ENCODE data around the gene RNU1-2.
"Not testable (repeated sequence)": the region's sequence is repeated elsewhere in the genome, so short reads cannot be mapped to it uniquely, and the experiment has no call there.

The RNU1-2 gene

GRCh38 chr1:16882986-16883385, 12.8 kb upstream of the RNU1-2 start:
- FAIRE-seq (no peak), DNase-seq (ENCODE audit: insufficient read length, low spot score) (no peak)
- no peak for TF ChIP-seq POLR2A (IDR thresholded peaks at IDR 0.05; ENCODE audit: low read depth, low read length)
- no peak for TF ChIP-seq SPI1 (IDR thresholded peaks at IDR 0.05; ENCODE audit: low read depth, low read length)
- TF ChIP-seq POU2F2 (IDR thresholded peaks at IDR 0.05; ENCODE audit: low read depth, low read length) = no peak
- no peak for TF ChIP-seq PAX5 (IDR thresholded peaks at IDR 0.05; ENCODE audit: insufficient read depth, low read length, severe bottlenecking)
- TF ChIP-seq TAF1 (IDR thresholded peaks at IDR 0.05; ENCODE audit: low read depth, low read length) = no peak

DNA sequence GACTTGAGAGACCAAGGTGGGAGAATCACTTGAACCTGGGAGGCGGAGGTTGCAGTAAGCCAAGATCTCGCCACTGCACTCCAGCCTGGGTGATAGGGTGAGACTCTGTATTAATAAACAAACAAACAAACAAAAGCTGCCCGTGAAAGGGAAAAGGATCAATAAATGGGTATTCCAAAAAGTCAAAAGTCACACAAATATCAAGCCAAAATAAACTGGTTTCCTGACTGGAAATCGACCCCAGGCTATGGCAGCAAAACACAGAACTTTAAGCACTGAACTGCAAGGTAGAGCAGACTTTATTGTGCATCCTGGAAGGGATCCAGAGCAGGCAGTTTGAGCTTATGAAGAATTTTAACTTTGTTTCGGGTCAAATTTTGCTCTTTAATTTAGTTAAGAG, 11.3 kb upstream of the RNU1-2 start:
- not testable (repeated sequence) for DNase-seq (ENCODE audit: insufficient read length, low spot score); FAIRE-seq

DNA sequence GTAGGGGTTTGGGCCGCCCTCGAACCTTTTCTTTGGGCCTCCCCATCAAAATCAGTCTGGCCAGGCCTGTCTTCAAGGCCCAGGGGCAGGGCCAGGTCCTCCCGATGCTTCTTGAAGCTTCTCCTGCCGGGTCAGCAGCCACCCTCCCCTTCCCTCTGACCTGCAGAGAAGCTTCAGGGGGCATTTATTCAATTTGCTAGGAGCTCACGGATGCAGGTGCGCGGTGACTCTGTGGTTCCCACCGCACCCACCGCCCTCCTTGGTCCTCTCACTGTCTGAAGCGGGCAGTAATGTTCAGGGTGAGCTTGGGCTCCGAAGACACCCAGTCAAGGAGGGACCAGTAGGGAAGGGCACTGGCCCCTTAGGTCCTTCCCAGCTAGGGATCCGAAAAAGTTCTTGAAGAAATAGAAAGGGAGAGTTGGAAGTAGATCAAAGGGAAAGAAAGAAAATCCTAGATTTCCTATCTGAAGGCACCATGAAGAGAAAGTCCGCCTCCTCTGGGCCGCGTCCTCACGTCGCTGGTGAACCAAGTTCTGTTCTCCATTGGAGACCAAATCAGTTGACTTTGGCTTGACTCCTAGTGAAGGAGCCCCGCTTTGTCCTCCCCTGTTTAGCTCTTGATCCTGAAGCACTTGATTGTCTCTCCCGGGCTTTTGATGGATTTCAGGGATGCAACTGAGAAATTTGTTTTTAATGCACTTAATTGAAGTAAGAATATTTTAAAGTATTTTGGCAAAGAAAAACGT, 8.7 kb upstream of the RNU1-2 start:
- DNase-seq (ENCODE audit: insufficient read length, low spot score) (no peak), FAIRE-seq (no peak)
- TF ChIP-seq TAF1 (IDR thresholded peaks at IDR 0.05; ENCODE audit: low read depth, low read length) (no peak), POLR2A (IDR thresholded peaks at IDR 0.05; ENCODE audit: low read depth, low read length) (no peak), SPI1 (IDR thresholded peaks at IDR 0.05; ENCODE audit: low read depth, low read length) (no peak), PAX5 (IDR thresholded peaks at IDR 0.05; ENCODE audit: insufficient read depth, low read length, severe bottlenecking) (no peak), POU2F2 (IDR thresholded peaks at IDR 0.05; ENCODE audit: low read depth, low read length) (no peak)

GRCh38 chr1:16888860-16889816, 6.6 kb upstream of the RNU1-2 start:
- TF ChIP-seq PAX5 (IDR thresholded peaks at IDR 0.05; ENCODE audit: insufficient read depth, low read length, severe bottlenecking) (no peak), POU2F2 (IDR thresholded peaks at IDR 0.05; ENCODE audit: low read depth, low read length) (no peak), SPI1 (IDR thresholded peaks at IDR 0.05; ENCODE audit: low read depth, low read length) (no peak), POLR2A (IDR thresholded peaks at IDR 0.05; ENCODE audit: low read depth, low read length) (no peak), TAF1 (IDR thresholded peaks at IDR 0.05; ENCODE audit: low read depth, low read length) (no peak), POLR2AphosphoS5 (IDR thresholded peaks at IDR 0.05; ENCODE audit: low read depth, low read length) (no peak)
- no peak for DNase-seq (ENCODE audit: insufficient read length, low spot score)

GRCh38 chr1:16890539-16891021, 5.2 kb upstream of the RNU1-2 start:
- not testable (repeated sequence) for DNase-seq (ENCODE audit: insufficient read length, low spot score)

More at GRCh38 chr1:16888860-16889816, 6.6 kb upstream of the RNU1-2 start:
- no peak for FAIRE-seq

DNA sequence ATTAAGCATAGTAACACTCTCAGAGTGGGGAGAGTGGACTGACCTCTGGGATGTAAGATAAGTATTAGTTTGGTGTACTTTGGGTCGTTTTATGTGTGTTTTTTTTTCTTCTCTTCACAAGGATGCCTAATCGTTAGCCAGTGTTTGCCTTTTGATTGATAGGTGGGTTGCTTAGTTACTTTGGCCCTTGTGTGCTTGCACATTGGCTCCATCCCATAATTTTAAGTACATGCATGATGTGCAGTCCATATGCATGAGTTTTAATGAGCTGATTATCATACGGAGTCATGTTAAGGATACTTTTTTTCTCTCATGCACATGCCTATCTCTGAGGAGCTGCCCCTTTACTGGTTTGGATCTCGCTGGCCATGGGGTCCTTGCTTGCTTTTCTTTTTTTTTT, 4.7 kb upstream of the RNU1-2 start:
- FAIRE-seq; DNase-seq (ENCODE audit: insufficient read length, low spot score): not testable (repeated sequence)

More at GRCh38 chr1:16890539-16891021, 5.2 kb upstream of the RNU1-2 start:
- FAIRE-seq = not testable (repeated sequence)

DNA sequence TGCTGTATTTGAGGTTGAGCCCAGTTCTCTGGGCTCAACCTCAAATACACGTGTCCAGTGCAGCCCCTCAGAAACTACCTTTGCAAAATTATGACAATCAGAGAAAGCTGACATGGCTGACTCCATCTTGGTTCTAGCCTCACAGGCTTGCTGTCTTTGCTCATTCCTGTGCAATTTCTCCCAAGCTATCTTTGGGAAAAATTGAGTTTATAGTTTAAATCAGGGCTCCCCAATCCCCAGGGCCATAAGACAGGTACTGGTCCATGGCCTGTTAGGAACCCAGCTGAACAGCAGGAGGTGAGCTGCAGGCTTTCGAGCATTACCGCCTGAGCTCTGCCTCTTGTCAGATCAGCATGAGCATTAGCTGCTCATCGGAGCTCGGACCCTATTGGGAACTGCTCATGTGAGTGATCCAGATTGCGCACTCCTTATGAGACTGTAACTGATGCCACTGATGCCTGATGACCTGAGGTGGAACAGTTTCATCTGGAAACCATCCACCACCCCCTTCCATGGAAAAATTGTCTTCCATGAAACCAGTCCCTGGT, 2.7 kb upstream of the RNU1-2 start:
- not testable (repeated sequence) for FAIRE-seq

DNA sequence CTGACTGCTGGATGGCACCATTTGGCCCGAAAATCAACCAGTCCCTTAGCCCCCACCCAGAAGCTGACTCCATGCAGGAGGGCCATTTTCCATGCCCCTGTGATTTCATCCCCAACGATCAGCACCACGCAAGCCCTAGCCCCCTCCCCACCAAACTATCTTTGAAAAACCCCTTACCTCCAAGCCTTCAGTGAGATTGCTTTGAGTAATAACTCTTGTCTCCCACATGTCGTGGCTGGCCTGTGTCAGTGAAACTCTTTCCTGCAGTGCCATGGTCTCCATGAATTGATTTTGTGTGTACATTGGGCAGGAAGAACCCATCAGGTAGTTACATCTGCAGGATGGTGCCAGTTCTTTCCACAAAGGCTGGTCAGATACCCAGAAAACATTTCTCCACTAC, 2.0 kb upstream of the RNU1-2 start:
- DNase-seq (ENCODE audit: insufficient read length, low spot score); FAIRE-seq: not testable (repeated sequence)

More for the DNA sequence above, 2.7 kb upstream of the RNU1-2 start:
- DNase-seq (ENCODE audit: insufficient read length, low spot score) = not testable (repeated sequence)

GRCh38 chr1:16894338-16894737, 1.4 kb upstream of the RNU1-2 start:
- not testable (repeated sequence) for DNase-seq (ENCODE audit: insufficient read length, low spot score); FAIRE-seq

DNA sequence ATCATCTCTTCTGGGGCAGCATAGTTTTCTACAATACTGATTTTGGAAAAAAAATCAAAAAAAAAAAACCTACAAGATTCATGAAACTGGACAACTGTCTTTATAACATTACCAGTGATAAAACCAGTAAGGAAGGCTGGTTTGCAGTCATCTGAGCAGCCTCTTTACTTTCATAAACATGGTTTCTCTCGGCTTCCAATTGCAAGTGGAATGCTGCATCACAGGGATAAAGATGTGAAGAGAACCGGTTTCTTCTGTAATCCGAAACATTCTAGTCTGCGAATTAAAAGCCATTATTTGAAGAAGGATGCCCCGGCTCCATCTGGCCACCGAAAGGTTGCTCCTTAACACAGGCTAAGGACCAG, 565 bp upstream of the RNU1-2 start:
- not testable (repeated sequence) for FAIRE-seq; DNase-seq (ENCODE audit: insufficient read length, low spot score)

DNA sequence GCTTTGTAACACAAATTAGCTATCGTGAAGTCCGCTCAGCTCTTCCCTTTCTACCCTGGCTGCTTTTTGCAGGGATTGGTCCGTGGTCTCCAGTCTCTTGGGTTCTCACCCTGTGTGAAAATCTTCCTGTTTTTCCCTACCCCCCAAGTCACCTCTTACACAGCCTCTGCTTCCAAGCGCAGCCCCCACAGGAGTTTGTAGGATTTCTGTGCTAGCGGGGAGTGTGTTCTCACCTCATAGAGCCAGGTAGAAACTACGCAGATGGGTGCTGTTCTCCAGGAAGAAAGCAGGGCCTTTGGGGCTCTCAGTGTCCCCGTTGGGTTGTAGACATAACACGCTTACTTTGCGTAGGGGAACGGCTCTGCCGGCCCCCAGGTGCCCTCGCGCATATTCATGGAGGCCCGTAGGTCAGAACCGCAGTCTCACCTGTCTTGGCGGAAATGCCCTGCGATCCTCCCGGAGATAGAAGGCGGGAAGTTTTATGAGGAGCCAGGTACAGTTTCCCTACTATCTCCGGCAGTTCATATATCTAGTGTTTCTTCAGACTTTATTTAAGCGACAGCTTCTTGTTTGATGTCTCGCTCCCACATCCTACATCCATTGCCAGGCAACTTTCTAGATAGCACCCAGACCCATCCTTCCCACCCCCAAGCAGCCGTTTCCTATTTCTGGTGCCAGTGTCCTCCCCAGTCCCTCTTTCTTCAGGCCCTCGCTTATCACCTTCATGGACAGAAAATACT, 706 bp downstream of the RNU1-2 start:
- DNase-seq (ENCODE audit: insufficient read length, low spot score); FAIRE-seq: not testable (repeated sequence)
- TF ChIP-seq POU2F2 (IDR thresholded peaks at IDR 0.05; ENCODE audit: low read depth, low read length) (peak; percentile 83; the same call in 1 of the 2 replicates), POLR2AphosphoS5 (IDR thresholded peaks at IDR 0.05; ENCODE audit: low read depth, low read length) (peak; percentile 72; the same call in 1 of the 2 replicates), POLR2A (IDR thresholded peaks at IDR 0.05; ENCODE audit: low read depth, low read length) (peak; percentile 87)

DNA sequence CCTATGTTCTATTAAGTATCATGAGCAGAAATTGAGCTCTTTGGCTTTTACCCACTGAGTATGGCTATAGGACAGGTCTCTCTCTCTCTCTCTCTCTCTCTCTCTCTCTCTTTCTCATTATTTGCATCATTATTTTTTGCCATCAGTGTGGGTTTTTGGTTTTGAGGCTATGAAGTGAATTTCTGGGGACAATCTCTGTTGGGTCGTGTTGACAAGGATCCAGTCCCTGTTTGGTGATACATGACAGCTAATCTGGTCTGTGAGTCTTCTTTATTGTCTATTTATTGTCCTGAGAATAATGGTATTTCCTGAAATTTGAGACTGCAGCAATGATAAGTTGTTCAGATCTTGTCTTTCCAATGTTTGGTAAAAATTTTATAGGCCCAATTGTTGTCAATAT, 1.9 kb downstream of the RNU1-2 start:
- not testable (repeated sequence) for FAIRE-seq; DNase-seq (ENCODE audit: insufficient read length, low spot score)

- not testable (repeated sequence) for DNase-seq (ENCODE audit: insufficient read length, low spot score); FAIRE-seq
Measured at GRCh38 chr1:16898298-16898697, 2.5 kb downstream of the RNU1-2 start.

- not testable (repeated sequence) for DNase-seq (ENCODE audit: insufficient read length, low spot score); FAIRE-seq
Measured at GRCh38 chr1:16899020-16899419, 3.2 kb downstream of the RNU1-2 start.

All from GM12891 (cell line).